GM19328 (cell line): ENCODE measurements around the gene KYAT1.
"Not testable (repeated sequence)": the region's sequence is repeated elsewhere in the genome, so short reads cannot be mapped to it uniquely, and the experiment has no call there.

Source experiments
- ATAC-seq: cut with Tn5 transposase; IDR thresholded peaks from one replicate; pipeline ENCODE4 v1.9.1; 2021; ENCODE audit warnings: mild to moderate bottlenecking, moderate library complexity; ENCODE audit not compliant: unreplicated experiment

KYAT1 gene

GRCh38 chr9:128886211-128886891 lies 4.6 kb upstream of the KYAT1 start:
- ATAC-seq = no peak

- ATAC-seq = no peak
Observed at GRCh38 chr9:128885798-128886197, 4.0 kb upstream of the KYAT1 start.

GRCh38 chr9:128885376-128885775 lies 3.6 kb upstream of the KYAT1 start:
- ATAC-seq = no peak

- no peak for ATAC-seq
Observed at GRCh38 chr9:128884164-128884563, 2.4 kb upstream of the KYAT1 start.

- ATAC-seq = peak; percentile 2
Observed at GRCh38 chr9:128882677-128883603, 1.2 kb upstream of the KYAT1 start.

- no peak for ATAC-seq
Observed at GRCh38 chr9:128877852-128878251, 3.9 kb downstream of the KYAT1 start.

GRCh38 chr9:128870941-128871265 lies 10.8 kb downstream of the KYAT1 start:
- ATAC-seq = not testable (repeated sequence)

GRCh38 chr9:128870128-128870940 lies 11.4 kb downstream of the KYAT1 start:
- ATAC-seq = no peak

GRCh38 chr9:128863647-128864046 lies 18.1 kb downstream of the KYAT1 start:
- ATAC-seq = no peak

GRCh38 chr9:128862401-128862851 lies 19.3 kb downstream of the KYAT1 start:
- ATAC-seq = no peak

GRCh38 chr9:128861501-128861900 lies 20.2 kb downstream of the KYAT1 start:
- ATAC-seq = no peak

GRCh38 chr9:128860937-128861336 lies 20.8 kb downstream of the KYAT1 start:
- ATAC-seq = no peak

- ATAC-seq = not testable (repeated sequence)
Observed at GRCh38 chr9:128858476-128858875, 23.3 kb downstream of the KYAT1 start.

GRCh38 chr9:128854454-128854853 lies 27.3 kb downstream of the KYAT1 start:
- ATAC-seq = not testable (repeated sequence)

GRCh38 chr9:128852646-128853045 lies 29.1 kb downstream of the KYAT1 start:
- not testable (repeated sequence) for ATAC-seq

GRCh38 chr9:128851779-128852600 lies 29.8 kb downstream of the KYAT1 start:
- not testable (repeated sequence) for ATAC-seq

- ATAC-seq = not testable (repeated sequence)
Observed at GRCh38 chr9:128851024-128851423, 30.7 kb downstream of the KYAT1 start.

- ATAC-seq = no peak
Observed at GRCh38 chr9:128847803-128848202, 33.9 kb downstream of the KYAT1 start.

GRCh38 chr9:128846680-128847030 lies 35.1 kb downstream of the KYAT1 start:
- no peak for ATAC-seq

- ATAC-seq = no peak
Observed at GRCh38 chr9:128845186-128845931, 36.4 kb downstream of the KYAT1 start.
